Ovary (tissue), 9 donors: ENCODE measurements around the gene HPCAL1. TPM values are rescaled to one million over a fixed set of nuclear protein-coding genes. Genes with fewer than 3 reads are reported as not detected.
A peak's percentile ranks its signal among the peaks of the same experiment; 100 is the strongest.

Experiments
- DNase-seq, 5 donors: peaks; one replicate each; pipeline ENCODE4 v3.0.0-alpha.2; 2019 to 2020
- H3K27ac ChIP-seq, 2 donors: fragments of 200-600 bp; one replicate each; pipeline versions ENCODE4 v1.5.1 to v1.8.0; 2019 to 2022
- H3K27me3 ChIP-seq: fragments of 200-600 bp; one replicate; pipeline ENCODE4 v1.8.0; 2022
- H3K36me3 ChIP-seq: fragments of 200-600 bp; sonication (generic); one replicate; pipeline ENCODE4 v1.5.1; 2019
- H3K4me1 ChIP-seq: one replicate; pipeline ENCODE4 v1.8.1; 2013; ENCODE audit warnings: mild to moderate bottlenecking, moderate library complexity; ENCODE audit not compliant: insufficient read depth
- H3K4me3 ChIP-seq: fragments of 200-600 bp; sonication (generic); one replicate; pipeline ENCODE4 v1.5.1; 2017
- H3K9me3 ChIP-seq, 2 donors: fragments of 200-600 bp in 1 of 2; sonication (generic) in 1 of 2; one replicate each; pipeline versions ENCODE4 v1.5.1 to v1.8.1; 2013 to 2019; ENCODE audit warnings: mild to moderate bottlenecking in 1 of 2, moderate library complexity in 1 of 2
- EP300 ChIP-seq: sonication (generic); formaldehyde crosslinking; IDR thresholded peaks from one replicate; pipeline ENCODE4 v1.6.1; 2017; ENCODE audit warnings: antibody characterized with exemption
- POLR2A ChIP-seq: fragments of 450-650 bp; IDR thresholded peaks from one replicate; pipeline ENCODE4 v1.6.1; 2017; ENCODE audit warnings: antibody characterized with exemption, mild to moderate bottlenecking, moderate library complexity
- WGBS, 3 donors: extraction: QIAGEN DNeasy Blood & Tissue Kit in 1 of 3; methylation state at CpG; one replicate each; pipeline versions ENCODE4 v1.1.5 to v1.1.7; 2013 to 2017; 5-methylcytosine and 5-hydroxymethylcytosine counted together
- intact Hi-C, 4 donors: fragments of 100-400 bp; cut with DNase I; formaldehyde crosslinking; loops; one replicate each; pipeline versions ENCODE4 v1.11.0 to v1.15.1; 2022 to 2023
- polyA plus RNA-seq, 2 donors: library from polyadenylated mRNA; stranded (reverse); fragments of 200-250 nt in 1 of 2; fragments of 350-450 nt in 1 of 2; fragmentation: Illumina TruSeq in 1 of 2; extraction: RNeasy Lipid Tissue Mini Kit (QIAGEN cat#74804) in 1 of 2; gene quantifications; one replicate each; pipeline ENCODE4 v1.2.3, GENCODE V29; 2013 to 2014
- total RNA-seq, 7 donors: library from RNA; depleted of rRNA in 2 of 7; stranded (reverse); fragments of >200 nt in 2 of 7; fragmentation: NEBNext Ultra II Directional in 3 of 7; extraction: Animal tissue kit (Norgen Biotek cat#: 25700) in 3 of 7; gene quantifications; one replicate each; pipeline versions ENCODE4 v1.1.0 to v1.2.4, GENCODE V29; 2016 to 2023
- TF ChIP-seq, protein P1 (sequence below), 3 donors: fragments of 450-650 bp in 2 of 3; fragments of 200-600 bp in 1 of 3; IDR thresholded peaks; one replicate each; pipeline versions ENCODE4 v1.5.1 to v1.8.0; 2016 to 2022; ENCODE audit warnings: antibody characterized with exemption in 3 of 3, mild to moderate bottlenecking in 1 of 3
- donor health status: DM: no; HTN: no; CAD: no; lungs with moderate emphysema.
- donor health status: DM: no; HTN: no; CAD: no.
- donor health status: Bipolar disorder and iron deficiency.
- donor health status: DM: yes; HTN: yes; CAD: no.
- donor health status: DM: no; HTN: no; CAD: no.
- donor health status: DM: yes; HTN: yes; CAD: no.

Gene HPCAL1
- total and polyA plus RNA-seq, 9 donors, result 11.4 to 69.5 (median 18.5) TPM

DNA sequence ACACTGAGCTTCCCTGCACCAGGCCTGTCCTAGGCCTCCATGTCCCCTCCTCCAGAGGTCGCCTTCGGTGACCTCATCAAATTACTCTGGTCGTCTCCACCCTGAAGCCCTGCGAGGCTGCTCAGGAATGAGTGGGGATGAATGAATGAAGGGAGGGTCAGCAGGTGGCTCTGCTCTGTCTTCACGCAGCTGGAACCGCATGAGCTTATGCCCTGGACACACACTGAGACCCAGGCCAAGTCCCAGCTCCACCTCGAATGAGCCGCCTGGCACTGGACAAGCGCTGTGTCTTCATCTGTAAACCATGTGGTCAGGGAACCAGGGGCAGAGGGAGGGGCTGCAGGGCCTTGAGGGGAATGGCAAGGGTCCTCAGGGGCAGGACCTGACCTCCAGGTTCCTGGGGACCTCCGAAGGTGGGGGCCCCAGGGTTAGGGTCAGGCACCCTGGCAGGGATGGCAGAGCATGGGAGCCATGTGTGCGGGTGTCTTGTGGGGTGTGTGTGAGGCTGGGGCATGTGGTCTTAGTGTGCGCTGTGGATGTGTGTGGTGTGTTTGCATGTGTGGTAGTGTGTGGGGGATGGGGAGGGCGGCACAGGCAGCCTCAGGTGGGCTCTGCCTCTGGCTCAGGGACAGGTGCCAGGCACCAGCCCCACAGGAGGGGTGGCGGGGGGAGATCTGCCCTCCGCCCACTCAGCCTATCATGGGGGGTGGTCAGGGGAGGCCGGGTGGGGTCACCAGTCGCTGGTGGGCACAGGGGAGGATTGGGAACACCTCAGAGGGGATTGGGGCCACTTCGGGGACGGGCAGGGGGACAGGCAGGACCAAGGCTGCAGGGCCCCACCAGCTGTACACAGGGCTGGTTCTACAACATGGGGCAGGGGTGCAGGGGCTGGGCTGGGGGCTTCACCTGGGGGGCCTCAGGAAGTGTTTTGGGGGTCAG, 131.5 kb downstream of the HPCAL1 start:
- TF ChIP-seq, protein P1, sequence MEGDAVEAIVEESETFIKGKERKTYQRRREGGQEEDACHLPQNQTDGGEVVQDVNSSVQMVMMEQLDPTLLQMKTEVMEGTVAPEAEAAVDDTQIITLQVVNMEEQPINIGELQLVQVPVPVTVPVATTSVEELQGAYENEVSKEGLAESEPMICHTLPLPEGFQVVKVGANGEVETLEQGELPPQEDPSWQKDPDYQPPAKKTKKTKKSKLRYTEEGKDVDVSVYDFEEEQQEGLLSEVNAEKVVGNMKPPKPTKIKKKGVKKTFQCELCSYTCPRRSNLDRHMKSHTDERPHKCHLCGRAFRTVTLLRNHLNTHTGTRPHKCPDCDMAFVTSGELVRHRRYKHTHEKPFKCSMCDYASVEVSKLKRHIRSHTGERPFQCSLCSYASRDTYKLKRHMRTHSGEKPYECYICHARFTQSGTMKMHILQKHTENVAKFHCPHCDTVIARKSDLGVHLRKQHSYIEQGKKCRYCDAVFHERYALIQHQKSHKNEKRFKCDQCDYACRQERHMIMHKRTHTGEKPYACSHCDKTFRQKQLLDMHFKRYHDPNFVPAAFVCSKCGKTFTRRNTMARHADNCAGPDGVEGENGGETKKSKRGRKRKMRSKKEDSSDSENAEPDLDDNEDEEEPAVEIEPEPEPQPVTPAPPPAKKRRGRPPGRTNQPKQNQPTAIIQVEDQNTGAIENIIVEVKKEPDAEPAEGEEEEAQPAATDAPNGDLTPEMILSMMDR (IDR thresholded peaks at IDR 0.05), result no peak
- TF ChIP-seq EP300 (no peak), POLR2A (no peak)
- Histone ChIP-seq H3K36me3 (no peaks in the 10 kb centered on the region), H3K27ac (no peak overlapping the region), H3K9me3 (no peaks in the 10 kb centered on the region), H3K4me1 (no peaks in the 10 kb centered on the region), H3K27me3 (no peaks in the 10 kb centered on the region), H3K4me3 (no peak overlapping the region)
- DNase-seq, result no peak
- intact Hi-C loops, result loop anchor here in 3 of 4 donors (2.0 to 10.0 kb wide), 5 partner anchors 221 to 619 kb away; partner anchors contain the start of gene RRM2 (in 3 of the 3)
- WGBS, 3 donors, result 73 to 81% (median 77%) methylated on average over 15 to 19 of the region's 19 CpGs

DNA sequence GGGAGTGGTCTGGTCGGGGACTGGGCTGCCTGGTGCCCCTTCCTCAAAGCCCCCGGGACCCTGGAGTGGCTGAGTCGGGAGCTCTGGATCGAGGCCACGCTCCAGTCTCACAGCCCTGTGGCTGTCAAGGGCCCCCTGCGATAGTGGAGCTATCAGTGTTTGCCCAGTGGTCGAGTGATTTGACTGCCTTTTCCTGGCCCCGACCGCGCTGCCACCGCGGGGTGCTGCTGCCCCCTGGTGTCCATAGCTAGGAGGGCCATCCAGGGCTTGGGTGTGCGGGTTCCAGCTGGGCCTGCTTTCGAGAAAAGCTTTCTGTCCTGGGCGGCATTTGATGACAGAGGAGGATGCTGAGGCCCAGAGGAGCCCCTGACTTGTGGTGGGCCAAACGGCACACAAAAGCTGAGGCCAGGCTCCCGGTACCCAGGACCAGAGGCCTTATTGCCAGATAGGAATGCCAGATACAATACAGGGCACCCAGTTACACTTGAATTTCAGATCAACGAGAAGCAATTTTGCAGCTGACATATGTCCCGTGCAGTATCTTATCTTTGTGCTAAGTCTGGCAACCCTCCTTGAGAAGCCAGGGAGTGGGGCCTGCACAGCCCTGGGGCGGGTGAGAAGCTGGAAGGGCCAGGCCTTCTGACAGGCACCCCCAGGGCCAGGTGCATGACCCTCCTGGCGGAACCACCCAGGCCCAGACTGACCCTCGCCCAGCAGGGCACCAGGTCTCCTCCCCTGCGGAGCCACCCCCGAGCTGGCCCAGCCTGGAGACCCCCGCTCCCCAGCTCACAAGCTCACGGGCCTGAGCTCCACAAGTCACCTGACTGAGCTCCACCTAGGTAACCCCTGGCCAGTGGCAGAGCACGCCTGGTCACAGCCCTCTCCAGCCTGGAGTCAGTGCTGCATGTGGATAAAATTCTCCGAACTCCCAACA, 132.4 kb downstream of the HPCAL1 start:
- Histone ChIP-seq H3K4me3 (no peak overlapping the region), H3K27ac (no peak overlapping the region), H3K9me3 (no peaks in the 10 kb centered on the region), H3K4me1 (no peaks in the 10 kb centered on the region), H3K27me3 (no peaks in the 10 kb centered on the region), H3K36me3 (no peaks in the 10 kb centered on the region)
- intact Hi-C loops, result loop anchor here (2.0 to 10.0 kb wide), 6 partner anchors 220 to 620 kb away; partner anchors contain the start of gene RRM2 (in 4 of the 4)
- TF ChIP-seq, protein P1 (IDR thresholded peaks at IDR 0.05), result peak; percentile 78 to 92 (median 87)
- TF ChIP-seq POLR2A (no peak), EP300 (no peak)
- peak; percentile 60 to 86 (median 75) for DNase-seq
- 19 to 35% (median 32%) methylated on average over 20 to 28 of the region's 28 CpGs for WGBS, 3 donors

DNA sequence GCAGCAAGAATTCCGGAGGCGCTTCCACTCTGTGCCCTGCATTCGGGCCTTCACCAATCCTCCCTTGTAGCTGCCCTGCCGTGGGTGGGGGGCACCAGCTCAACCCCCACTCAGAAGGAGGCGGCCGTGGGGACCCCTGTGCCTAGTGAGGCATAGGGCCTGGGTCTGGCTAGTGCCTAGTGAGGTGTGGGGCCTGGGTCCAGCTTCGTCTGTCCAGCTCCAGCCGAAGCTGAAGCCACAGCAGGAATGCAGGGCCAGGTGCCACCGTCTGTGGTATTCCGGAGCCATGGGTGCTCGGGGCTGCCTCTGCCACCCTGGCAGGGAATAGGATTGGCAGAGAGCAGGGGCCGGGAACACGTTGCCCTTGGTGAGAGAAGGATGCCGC, 133.1 kb downstream of the HPCAL1 start:
- TF ChIP-seq, protein P1 (IDR thresholded peaks at IDR 0.05), result no peak
- TF ChIP-seq POLR2A (no peak), EP300 (no peak)
- H3K27ac ChIP-seq, result no peak overlapping the region
- H3K27me3 ChIP-seq, result no peaks in the 10 kb centered on the region
- H3K36me3 ChIP-seq, result no peaks in the 10 kb centered on the region
- H3K9me3 ChIP-seq, result no peaks in the 10 kb centered on the region
- intact Hi-C loops, result loop anchor here in 3 of 4 donors (2.0 to 10.0 kb wide), 6 partner anchors 219 to 621 kb away; partner anchors contain the start of gene RRM2 (in 3 of the 3)
- H3K4me1 ChIP-seq, result no peaks in the 10 kb centered on the region
- DNase-seq, result no peak
- 80 to 87% (median 86%) methylated on average over 7 to 14 of the region's 14 CpGs for WGBS, 3 donors
- no peak overlapping the region for H3K4me3 ChIP-seq

DNA sequence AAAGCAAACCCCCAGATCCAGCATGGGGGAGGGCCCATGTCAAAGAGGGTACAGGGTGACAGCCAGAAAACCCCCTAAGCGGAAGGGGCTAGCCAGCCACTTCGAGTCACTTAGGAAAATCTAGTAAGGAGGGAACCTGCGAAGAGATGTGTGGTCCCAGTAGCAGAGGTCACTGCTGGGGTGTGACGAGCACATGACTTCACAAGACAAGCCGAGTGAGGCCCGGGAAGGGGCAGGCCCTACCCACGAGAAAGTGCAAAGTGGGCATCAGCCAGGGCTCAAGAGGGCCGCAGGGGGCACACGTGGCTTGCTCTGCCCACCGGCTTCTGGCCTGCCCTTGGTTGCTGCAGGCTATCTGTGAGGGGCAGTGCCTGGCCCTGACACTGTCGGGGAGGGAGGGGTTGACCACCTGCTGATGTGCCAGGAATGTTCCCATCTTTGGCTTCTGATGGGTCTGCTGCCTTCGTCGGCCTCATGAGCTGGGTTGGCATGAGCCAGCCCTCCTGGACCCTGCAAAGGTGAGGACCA, 133.9 kb downstream of the HPCAL1 start:
- H3K9me3 ChIP-seq, result no peaks in the 10 kb centered on the region
- no peak overlapping the region for H3K27ac ChIP-seq
- DNase-seq, result no peak
- H3K4me1 ChIP-seq, result no peaks in the 10 kb centered on the region
- H3K4me3 ChIP-seq, result no peak overlapping the region
- intact Hi-C loops, result loop anchor here in 3 of 4 donors (5.0 to 10.0 kb wide), 5 partner anchors 218 to 622 kb away; partner anchors contain the start of gene RRM2 (in 2 of the 3)
- no peaks in the 10 kb centered on the region for H3K36me3 ChIP-seq
- no peaks in the 10 kb centered on the region for H3K27me3 ChIP-seq
- TF ChIP-seq, protein P1 (IDR thresholded peaks at IDR 0.05), result no peak
- no peak for TF ChIP-seq EP300
- TF ChIP-seq POLR2A, result no peak
- WGBS, 3 donors, result 68 to 86% (median 76%) methylated on average over 13 of the region's 13 CpGs
